Right lung (tissue), 10 donors: ENCODE measurements around the gene OR5M3. TPM values are rescaled to one million over a fixed set of nuclear protein-coding genes. Genes with fewer than 3 reads are reported as not detected.

Source experiments
- DNase-seq, 2 donors: peaks; one replicate each; pipeline ENCODE4 v3.0.0-alpha.2; 2013
- long read RNA-seq, 8 donors: transcript quantifications; one replicate each; lab custom pipeline, GENCODE V29; 2026
- polyA plus RNA-seq, 5 donors: library from polyadenylated mRNA; unstranded; fragments of 120-200 nt; gene quantifications; one replicate each; pipeline versions ENCODE4 v1.2.1 to v1.2.3, GENCODE V29; 2013; ENCODE audit warnings: inconsistent platforms in 1 of 5, low replicate concordance in 1 of 5; ENCODE audit not compliant: insufficient read length in 5 of 5, insufficient read depth in 1 of 5

OR5M3 gene
- not detected for polyA plus RNA-seq
- long read RNA-seq, donor 1, result 0 reads
- long read RNA-seq, donor 2, result 0 reads
- long read RNA-seq, donor 3, result 0 reads
- long read RNA-seq, donor 4, result 0 reads
- long read RNA-seq, donor 5, result 0 reads
- long read RNA-seq, donor 6, result 0 reads
- long read RNA-seq, donor 7, result 0 reads
- long read RNA-seq, donor 8, result 0 reads

DNA sequence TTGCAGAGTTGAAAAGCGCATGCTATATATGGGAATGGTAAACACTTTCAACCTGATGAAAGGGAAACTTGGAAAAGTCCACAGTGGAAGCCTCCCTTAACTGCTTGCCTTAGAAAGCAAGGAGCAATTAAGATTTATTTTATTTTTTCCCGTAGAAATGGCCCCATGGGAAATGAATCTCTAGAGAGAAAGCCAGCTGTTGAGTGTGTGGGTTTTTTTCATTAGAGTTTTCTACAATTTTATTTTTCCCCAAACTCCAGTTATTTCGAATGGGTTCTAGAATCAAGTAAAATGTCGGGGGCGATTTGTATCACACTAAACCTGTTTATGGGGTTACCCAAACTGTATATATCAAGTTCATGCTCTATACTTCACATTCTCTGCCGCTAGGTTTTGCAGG lies at the start of gene OR5M3:
Gene OR5M3 (minus strand): TSS at position 101 of the 400 bp plus-strand sequence. CDS start 2,855 bp downstream, outside the sequence.
- no peak for DNase-seq

DNA sequence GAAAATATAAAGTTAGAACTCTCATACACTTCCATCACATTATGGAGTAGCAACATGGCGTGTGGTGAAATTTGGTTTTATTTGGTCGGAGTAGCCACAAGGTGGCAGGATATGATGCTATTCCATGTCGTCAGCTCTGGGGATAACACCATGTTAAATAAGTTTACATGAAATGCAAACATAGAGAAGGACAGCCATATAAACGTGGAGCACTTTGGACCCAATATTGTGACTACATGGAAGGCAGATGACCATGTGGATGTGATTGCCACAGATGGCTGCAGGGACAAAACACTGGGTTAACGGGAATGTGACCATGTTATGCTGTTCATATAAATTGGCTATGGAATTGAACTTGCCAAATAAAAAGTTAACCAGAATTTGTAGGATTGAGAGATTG lies 48.9 kb upstream of the OR5M3 start:
- DNase-seq, result no peak

DNA sequence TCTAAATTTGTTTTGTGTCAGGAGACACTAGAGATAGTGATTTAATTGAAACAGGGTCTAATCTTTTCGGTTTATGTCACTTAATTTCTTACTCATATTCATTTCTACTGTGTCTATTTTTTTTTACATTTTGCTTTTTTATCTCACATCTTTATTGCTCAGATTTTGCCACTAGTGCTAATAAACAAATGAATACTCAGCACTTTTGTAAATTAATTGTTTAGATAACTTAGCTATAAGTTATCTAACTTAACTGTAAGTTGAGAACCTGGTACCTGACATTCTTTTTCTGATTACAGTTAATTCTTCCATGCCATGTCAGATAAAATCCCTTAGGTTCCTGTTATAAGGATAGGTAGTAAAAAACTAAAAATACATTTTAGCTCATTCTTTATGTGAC lies 40.1 kb upstream of the OR5M3 start:
- no peak for DNase-seq

DNA sequence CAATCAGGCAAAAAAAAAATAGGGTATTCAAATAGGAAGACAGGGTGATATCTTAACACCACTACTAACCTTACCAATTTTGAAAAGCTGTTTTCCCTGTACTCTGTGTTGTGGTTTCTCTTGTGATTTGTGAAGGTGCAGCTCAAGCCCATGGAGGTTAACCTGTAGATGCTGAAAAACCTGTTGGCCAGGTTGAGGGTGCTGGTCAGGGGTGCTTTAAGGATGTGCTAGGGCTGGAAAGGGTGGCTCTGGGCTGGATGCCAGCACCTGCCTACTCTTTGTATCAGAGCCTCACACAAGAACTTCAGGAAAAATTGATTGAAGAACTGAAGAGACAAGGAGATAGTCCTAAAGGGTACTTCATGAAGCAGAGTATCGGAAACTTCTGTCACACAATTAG lies 36.3 kb upstream of the OR5M3 start:
- peak in 1 of 2 donors; percentile 3 for DNase-seq

DNA sequence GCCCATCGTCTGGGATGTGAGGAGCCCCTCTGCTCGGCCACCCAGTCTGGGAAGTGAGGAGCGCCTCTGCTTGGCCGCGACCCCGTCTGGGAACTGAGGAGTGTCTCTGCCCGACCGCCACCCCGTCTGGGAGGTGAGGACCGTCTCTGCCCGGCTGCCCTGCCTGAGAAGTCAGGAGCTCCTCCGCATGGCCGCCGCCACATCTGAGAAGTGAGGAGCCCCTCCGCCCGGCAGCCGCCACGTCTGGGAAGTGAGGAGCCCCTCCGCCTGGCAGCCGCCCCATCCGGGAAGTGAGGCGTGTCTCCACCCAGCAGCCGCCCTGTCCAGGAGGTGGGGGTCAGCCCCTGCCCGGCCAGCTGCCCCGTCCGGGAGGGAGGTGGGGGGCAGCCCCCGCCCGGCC lies 23.9 kb upstream of the OR5M3 start:
- DNase-seq, result no peak

DNA sequence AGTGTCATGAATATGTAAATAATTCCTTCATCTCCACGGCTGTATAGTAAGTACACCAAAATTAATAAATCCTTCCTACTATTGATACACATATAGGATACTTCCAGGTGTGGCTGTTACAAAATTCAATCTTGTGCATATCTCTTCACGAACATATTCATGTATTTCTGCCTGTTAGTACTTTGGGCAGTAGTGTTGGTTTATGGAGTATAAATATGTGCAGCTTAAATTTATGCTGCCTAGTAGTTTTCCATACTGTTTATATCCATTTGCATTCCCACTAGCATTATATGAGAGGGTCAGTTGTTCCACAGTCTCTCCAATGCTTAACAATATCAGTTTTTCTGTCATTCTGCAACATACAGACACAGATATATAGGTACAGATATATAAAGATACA lies 22.0 kb upstream of the OR5M3 start:
- no peak for DNase-seq

DNA sequence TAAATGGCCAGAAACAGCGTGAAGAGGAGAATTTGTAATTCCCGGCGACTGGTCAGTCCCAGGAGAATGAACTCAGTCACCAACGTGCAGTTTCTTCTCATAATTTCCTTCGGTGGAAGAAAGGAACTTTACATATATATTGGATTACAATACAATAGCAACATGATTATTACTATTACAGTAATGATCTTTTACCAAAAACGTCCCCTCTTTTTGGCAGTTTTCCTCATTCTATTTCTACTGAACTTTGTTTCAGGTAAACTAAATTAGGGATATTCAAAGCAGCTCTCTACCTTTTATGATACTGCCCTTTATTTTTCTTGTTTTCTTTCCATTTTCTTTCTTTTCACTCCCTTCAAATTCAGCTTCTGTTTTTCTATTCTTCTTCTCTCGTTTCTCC lies 18.1 kb upstream of the OR5M3 start, which contains the start of gene OR5M8:
Gene OR5M8 (minus strand): TSS at position 101 of the 400 bp plus-strand sequence. CDS start 0 bp downstream, at position 101.
- DNase-seq, result no peak

DNA sequence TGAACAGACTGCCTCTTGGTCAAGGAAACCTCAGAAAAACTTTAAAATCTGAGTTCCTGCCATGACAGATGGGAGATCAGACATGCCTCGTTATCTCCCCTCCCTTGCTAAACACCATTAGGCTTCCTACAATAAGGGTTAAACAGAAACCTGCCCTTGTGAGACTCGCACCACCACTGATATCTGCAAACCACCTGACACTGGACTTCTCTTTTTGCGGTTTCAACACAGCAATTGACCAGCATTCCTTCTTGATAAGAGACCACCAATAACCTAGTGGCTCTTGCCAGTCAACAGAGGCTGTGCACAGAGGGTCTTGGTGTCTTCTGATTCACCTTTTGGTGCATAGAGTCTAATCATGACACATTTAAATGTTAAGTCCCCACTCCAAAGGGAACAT lies 13.6 kb upstream of the OR5M3 start:
- no peak for DNase-seq

DNA sequence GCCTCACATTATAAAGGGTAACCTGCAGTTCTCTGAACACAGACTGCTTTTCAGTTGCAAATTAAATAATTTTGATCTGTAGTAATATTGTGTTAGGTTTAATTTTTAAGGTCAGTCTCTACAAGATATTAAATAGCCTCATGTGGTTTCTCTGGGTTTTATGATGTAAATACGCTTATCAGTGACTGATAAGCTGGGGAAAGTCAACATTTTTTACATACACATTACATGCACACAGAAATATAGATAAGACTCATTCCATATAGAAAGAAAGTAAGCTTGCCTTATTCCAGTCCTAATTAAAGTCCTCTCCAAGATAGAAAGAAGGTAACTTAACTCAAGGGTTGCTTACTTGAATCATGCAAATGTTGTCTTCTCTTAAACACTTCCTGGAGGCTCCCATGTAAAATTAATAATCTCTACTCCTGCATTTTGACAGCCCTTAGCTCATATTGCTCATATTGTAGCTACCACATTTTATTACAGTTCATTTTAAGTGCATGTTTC lies 1.6 kb upstream of the OR5M3 start:
- no peak for DNase-seq

DNA sequence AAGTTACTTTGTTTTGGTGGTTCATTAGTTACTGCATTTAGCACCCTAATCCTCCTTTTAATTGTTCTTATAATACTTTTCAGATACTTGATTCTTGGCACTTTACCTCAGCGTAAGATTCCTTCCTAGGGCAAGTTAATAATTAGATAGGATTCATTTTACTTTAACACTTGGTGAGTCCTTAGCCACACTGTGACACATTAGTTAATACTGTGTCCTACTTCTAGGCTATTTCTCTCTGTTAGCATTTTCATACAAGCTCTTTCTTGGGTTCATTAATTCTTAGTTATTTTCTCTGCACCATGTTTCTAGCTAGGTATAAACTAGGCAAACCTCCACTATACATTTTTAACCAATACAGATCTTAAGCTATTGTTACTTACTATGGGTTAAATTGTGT lies 16.1 kb downstream of the OR5M3 start:
- DNase-seq, result no peak

DNA sequence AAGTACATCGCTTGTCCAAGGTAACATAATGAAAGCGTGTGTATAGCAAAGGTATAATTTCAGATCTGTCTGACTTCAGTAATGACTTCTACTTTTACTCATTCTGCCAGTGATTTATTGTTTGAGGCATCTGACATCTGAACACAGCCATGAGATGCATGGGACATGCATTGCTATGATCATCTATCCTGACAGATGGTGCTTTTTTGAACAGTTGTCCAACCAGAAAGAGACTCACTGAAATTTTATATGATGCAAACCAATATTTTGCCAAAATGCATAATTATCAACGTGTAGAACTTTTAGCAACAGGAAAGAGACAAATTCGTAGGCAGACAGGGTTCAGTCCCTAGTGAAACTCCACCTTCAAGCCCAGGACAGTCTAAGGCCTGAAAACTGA lies 19.6 kb downstream of the OR5M3 start:
- no peak for DNase-seq

Other genes with a start within 250 kb of the OR5M3 start
- not detected for gene OR5T2, start 239.1 kb downstream of the OR5M3 start, polyA plus RNA-seq
- not detected for gene OR5T3, start 221.1 kb downstream of the OR5M3 start, polyA plus RNA-seq
- not detected for gene OR5T1, start 199.2 kb downstream of the OR5M3 start, polyA plus RNA-seq
- gene OR8H1, start 181.1 kb downstream of the OR5M3 start, polyA plus RNA-seq, result under 1 TPM in 1 of 5 donors, not detected in 4; 0.04 TPM
- gene OR8K3, start 158.2 kb downstream of the OR5M3 start, polyA plus RNA-seq, result not detected
- not detected for gene OR8K1, start 127.3 kb downstream of the OR5M3 start, polyA plus RNA-seq
- gene OR8J1, start 119.1 kb downstream of the OR5M3 start, polyA plus RNA-seq, result not detected
- not detected for gene OR8U1, start 97.7 kb downstream of the OR5M3 start, polyA plus RNA-seq
- not detected for gene OR5AL1, start 60.7 kb downstream of the OR5M3 start, polyA plus RNA-seq
- gene OR5M8, start 18.0 kb upstream of the OR5M3 start, polyA plus RNA-seq, result not detected
- not detected for gene OR5M11, start 69.9 kb upstream of the OR5M3 start, polyA plus RNA-seq
- not detected for gene OR5M10, start 104.4 kb upstream of the OR5M3 start, polyA plus RNA-seq
- not detected for gene OR5M1, start 141.5 kb upstream of the OR5M3 start, polyA plus RNA-seq
- not detected for gene OR5AP2, start 169.1 kb upstream of the OR5M3 start, polyA plus RNA-seq
- gene OR5AR1, start 190.3 kb upstream of the OR5M3 start, polyA plus RNA-seq, result not detected
- gene OR9G1, start 225.7 kb upstream of the OR5M3 start, polyA plus RNA-seq, result not detected